HG02642 (cell line): ENCODE data around the gene REC8.

Experiments
- ATAC-seq: cut with Tn5 transposase; IDR thresholded peaks from one replicate; pipeline ENCODE4 v1.9.1; 2021; ENCODE audit warnings: mild to moderate bottlenecking; ENCODE audit not compliant: unreplicated experiment, poor library complexity

The REC8 gene

GRCh38 chr14:24226473-24226872, 54.6 kb downstream of the REC8 start:
- no peak for ATAC-seq

GRCh38 chr14:24228902-24229301, 57.0 kb downstream of the REC8 start:
- ATAC-seq = no peak
